NB4 (cell line): ENCODE measurements around the gene PDE8A.

Experiments used
- DNase-seq: peaks from one replicate; pipeline ENCODE4 v3.0.0; 2010; ENCODE audit warnings: low read depth
- H3K4me3 ChIP-seq: one replicate; pipeline ENCODE4 v1.5.1; 2011; ENCODE audit warnings: mild to moderate bottlenecking, low read depth, low read length, moderate library complexity
- CTCF ChIP-seq: IDR thresholded peaks from one replicate; pipeline ENCODE4 v1.5.1; 2012; ENCODE audit warnings: low read depth, low read length
- MAX ChIP-seq: IDR thresholded peaks from 2 replicates; pipeline ENCODE4 v1.6.1; 2011; ENCODE audit warnings: low read depth, low read length
- MYC ChIP-seq: IDR thresholded peaks from 2 replicates; pipeline ENCODE4 v1.6.1; 2011; ENCODE audit warnings: low read depth, low read length
- POLR2A ChIP-seq: IDR thresholded peaks from 2 replicates; pipeline ENCODE4 v1.6.1; 2011; ENCODE audit warnings: mild to moderate bottlenecking; ENCODE audit not compliant: insufficient read length; ENCODE audit errors: extremely low read depth

The PDE8A gene

GRCh38 chr15:84949845-84950569, 31.6 kb upstream of the PDE8A start:
- DNase-seq: no peak
- TF ChIP-seq MAX (no peak), POLR2A (no peak), MYC (no peak), CTCF (no peak)
- H3K4me3 ChIP-seq: no peak overlapping the region

GRCh38 chr15:84950570-84951111, 31.0 kb upstream of the PDE8A start:
- H3K4me3 ChIP-seq: no peak overlapping the region
- no peak for TF ChIP-seq POLR2A
- no peak for TF ChIP-seq CTCF
- TF ChIP-seq MAX: no peak
- TF ChIP-seq MYC: no peak
- DNase-seq: no peak

- no peak for DNase-seq
- no peak for TF ChIP-seq MAX
- no peak for TF ChIP-seq CTCF
- no peak for TF ChIP-seq MYC
- no peak for TF ChIP-seq POLR2A
Observed at GRCh38 chr15:84951736-84952135, 29.9 kb upstream of the PDE8A start.

GRCh38 chr15:84953136-84953535, 28.5 kb upstream of the PDE8A start:
- no peak for DNase-seq
- TF ChIP-seq MAX: no peak
- no peak for TF ChIP-seq CTCF
- no peak for TF ChIP-seq MYC
- TF ChIP-seq POLR2A: no peak
- H3K4me3 ChIP-seq: no peak overlapping the region

More at GRCh38 chr15:84951736-84952135, 29.9 kb upstream of the PDE8A start:
- H3K4me3 ChIP-seq: no peak overlapping the region

GRCh38 chr15:84953726-84954125, 27.9 kb upstream of the PDE8A start:
- no peak for DNase-seq
- TF ChIP-seq CTCF (no peak), MAX (no peak), MYC (no peak), POLR2A (no peak)
- no peak overlapping the region for H3K4me3 ChIP-seq
